Astrocyte of the spinal cord (primary cell): ENCODE measurements around the gene IKZF3.

Experiments
- DNase-seq: peaks from one replicate; pipeline ENCODE4 v3.0.0; 2011; ENCODE audit warnings: low read depth, low spot score
- H3K4me3 ChIP-seq: 2 replicates; pipeline ENCODE4 v1.5.1; 2011; ENCODE audit warnings: low read depth, mild to moderate bottlenecking, low read length, moderate library complexity
- in situ Hi-C: cut with HindIII; loops from 2 replicates; pipeline ENCODE4 v1.10.0; 2017; ENCODE audit warnings: low sequenced_read_pairs
- TF ChIP-seq, protein P1 (sequence below): IDR thresholded peaks from 2 replicates; pipeline ENCODE4 v1.5.1; 2012; ENCODE audit warnings: low read depth, mild to moderate bottlenecking, low read length, inconsistent platforms

The IKZF3 gene

DNA sequence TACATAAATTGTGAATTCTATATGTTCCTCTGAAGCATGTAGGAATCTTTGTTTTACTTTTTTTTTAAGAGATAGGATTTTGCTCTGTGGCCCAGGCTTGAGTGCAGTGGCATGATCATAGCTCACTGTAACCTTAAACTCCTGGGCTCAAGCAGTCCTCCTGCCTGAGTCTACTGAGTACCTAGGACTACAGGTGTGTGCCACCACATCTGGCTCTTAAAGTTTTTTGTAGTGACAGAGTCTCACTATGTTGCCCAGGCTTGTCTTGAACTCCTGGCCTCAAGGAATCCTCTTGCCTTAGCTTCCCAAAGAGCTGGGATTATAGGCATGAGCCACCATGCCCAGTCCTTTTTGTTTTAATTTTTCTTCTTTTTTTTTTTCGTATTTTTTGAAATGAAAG, 25.3 kb downstream of the IKZF3 start:
- no peak overlapping the region for H3K4me3 ChIP-seq
- TF ChIP-seq, protein P1, sequence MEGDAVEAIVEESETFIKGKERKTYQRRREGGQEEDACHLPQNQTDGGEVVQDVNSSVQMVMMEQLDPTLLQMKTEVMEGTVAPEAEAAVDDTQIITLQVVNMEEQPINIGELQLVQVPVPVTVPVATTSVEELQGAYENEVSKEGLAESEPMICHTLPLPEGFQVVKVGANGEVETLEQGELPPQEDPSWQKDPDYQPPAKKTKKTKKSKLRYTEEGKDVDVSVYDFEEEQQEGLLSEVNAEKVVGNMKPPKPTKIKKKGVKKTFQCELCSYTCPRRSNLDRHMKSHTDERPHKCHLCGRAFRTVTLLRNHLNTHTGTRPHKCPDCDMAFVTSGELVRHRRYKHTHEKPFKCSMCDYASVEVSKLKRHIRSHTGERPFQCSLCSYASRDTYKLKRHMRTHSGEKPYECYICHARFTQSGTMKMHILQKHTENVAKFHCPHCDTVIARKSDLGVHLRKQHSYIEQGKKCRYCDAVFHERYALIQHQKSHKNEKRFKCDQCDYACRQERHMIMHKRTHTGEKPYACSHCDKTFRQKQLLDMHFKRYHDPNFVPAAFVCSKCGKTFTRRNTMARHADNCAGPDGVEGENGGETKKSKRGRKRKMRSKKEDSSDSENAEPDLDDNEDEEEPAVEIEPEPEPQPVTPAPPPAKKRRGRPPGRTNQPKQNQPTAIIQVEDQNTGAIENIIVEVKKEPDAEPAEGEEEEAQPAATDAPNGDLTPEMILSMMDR: no peak
- in situ Hi-C loops: no loop called here
- DNase-seq: no peak

DNA sequence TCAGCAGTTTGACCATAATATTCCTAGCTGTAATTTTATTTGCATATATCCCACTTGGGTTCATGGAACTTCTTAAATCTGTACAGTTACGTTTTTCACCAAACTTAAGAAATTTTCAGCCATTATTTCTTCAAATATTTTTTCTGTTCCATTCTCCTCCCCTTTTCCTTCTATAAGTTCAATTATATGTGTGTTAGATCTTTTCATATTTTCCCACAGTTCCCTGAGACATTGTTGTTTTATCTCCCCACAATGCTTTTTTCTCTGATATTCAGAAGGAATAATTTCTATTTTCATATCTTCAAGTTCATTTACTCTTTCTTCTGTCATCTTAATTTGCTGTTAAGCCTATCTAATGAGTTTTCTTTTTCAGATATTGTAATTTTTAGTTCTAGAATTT, 26.1 kb downstream of the IKZF3 start:
- DNase-seq: no peak
- no peak overlapping the region for H3K4me3 ChIP-seq
- in situ Hi-C loops: no loop called here
- TF ChIP-seq, protein P1: no peak

GRCh38 chr17:39836117-39836516, 28.0 kb downstream of the IKZF3 start:
- in situ Hi-C loops: no loop called here
- TF ChIP-seq, protein P1: no peak
- DNase-seq: no peak
- H3K4me3 ChIP-seq: no peak overlapping the region

DNA sequence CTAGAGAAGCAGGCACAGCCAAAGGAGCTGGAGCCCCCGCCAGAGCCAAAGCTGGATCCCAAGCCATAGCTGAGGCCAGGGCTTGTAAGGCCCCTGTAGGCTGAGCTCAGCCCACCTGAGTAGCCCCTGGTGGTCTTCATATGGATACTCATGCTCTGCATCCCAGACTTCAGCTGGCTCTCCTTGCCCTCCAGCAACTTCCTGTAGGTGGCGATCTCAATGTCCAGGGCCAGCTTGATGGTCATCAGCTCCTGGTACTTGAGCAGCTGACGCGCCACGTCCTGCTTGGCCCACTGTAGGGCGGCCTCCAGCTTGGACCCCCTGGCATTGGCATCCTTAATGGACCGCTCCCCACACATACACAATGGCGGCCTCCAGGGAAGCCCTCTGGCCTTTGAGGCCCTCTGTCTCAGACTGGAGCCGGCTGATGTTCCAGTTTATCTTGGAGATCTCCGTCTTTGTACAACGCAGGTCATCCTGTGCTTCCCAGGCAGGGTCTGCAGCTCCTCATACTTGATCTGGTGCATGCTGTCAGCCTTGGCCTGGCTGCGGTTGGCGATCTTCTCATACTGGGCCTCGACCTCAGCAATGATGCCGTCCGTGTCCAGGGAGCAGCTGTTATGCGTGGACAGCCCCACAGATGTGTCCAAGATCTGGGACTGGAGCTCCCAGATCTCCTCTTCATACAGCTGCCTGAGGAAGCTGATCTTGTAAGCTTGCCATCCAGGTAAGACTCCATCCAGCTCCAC, 28.9 kb downstream of the IKZF3 start:
- TF ChIP-seq, protein P1: no peak
- DNase-seq: no peak
- in situ Hi-C loops: no loop called here
- no peak overlapping the region for H3K4me3 ChIP-seq

DNA sequence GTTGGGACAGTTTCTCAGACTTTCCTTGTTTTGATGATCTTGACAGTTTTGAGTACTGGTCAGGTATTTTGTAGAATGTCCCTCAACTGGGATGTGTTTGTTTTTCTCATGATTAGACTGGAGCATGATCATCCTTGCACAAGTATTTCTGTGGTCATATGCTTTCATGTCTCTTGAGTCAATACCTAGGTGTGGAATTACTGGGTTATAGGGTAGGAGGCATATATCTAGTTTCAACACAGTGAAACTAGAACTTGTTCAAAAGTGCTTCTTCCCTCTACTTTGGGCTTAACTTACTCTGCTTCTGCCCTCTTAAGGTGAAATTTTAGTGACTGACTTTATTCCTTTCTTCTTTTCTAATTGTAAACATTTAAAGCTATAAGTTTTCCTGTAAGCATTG, 30.1 kb downstream of the IKZF3 start:
- DNase-seq: no peak
- H3K4me3 ChIP-seq: no peak overlapping the region
- TF ChIP-seq, protein P1: no peak
- in situ Hi-C loops: no loop called here

GRCh38 chr17:39831588-39831987, 32.5 kb downstream of the IKZF3 start:
- no peak overlapping the region for H3K4me3 ChIP-seq
- in situ Hi-C loops: no loop called here
- TF ChIP-seq, protein P1: no peak
- no peak for DNase-seq
